ENCODE results near the gene CAND2.

DNA sequence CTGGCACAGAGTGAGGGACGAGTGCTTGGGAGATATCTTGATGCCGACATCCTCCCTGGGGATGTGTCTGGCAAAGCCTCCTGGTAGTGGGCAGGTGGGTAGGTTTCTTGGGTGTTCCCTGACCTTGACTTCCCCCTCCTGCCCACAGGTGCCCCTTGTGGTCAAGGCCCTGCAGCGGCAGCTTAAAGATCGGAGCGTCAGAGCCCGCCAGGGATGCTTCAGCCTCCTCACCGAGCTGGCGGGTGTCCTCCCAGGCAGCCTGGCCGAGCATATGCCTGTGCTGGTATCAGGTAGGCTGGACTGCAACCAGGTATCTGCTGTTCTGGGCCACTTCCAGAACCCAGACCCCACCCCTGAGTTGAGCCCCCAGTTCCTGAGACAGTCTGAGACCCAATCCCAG lies 19.2 kb downstream of the CAND2 start:
- TF ChIP-seq, protein P1, sequence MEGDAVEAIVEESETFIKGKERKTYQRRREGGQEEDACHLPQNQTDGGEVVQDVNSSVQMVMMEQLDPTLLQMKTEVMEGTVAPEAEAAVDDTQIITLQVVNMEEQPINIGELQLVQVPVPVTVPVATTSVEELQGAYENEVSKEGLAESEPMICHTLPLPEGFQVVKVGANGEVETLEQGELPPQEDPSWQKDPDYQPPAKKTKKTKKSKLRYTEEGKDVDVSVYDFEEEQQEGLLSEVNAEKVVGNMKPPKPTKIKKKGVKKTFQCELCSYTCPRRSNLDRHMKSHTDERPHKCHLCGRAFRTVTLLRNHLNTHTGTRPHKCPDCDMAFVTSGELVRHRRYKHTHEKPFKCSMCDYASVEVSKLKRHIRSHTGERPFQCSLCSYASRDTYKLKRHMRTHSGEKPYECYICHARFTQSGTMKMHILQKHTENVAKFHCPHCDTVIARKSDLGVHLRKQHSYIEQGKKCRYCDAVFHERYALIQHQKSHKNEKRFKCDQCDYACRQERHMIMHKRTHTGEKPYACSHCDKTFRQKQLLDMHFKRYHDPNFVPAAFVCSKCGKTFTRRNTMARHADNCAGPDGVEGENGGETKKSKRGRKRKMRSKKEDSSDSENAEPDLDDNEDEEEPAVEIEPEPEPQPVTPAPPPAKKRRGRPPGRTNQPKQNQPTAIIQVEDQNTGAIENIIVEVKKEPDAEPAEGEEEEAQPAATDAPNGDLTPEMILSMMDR (IDR thresholded peaks at IDR 0.05): no peak
- no peak for TF ChIP-seq POLR2A (IDR thresholded peaks at IDR 0.05)
